ENCODE results near the gene HSPB9.
"Not testable (repeated sequence)": the region's sequence is repeated elsewhere in the genome, so short reads cannot be mapped to it uniquely, and the experiment has no call there.

HSPB9 gene

GRCh38 chr17:42120161-42120769 is 2.3 kb upstream of the HSPB9 start:
- DNase-seq = no peak

- DNase-seq = peak; percentile 81
These were observed 1.5 kb upstream of the HSPB9 start, which contains the start of gene KAT2A for GRCh38 chr17:42120770-42121769. Gene KAT2A (minus strand): TSS chr17:42121367. CDS start chr17:42121304, 63 bp downstream.

GRCh38 chr17:42124256-42124655 is 1.7 kb downstream of the HSPB9 start:
- no peak for DNase-seq

GRCh38 chr17:42125565-42125964 is 3.0 kb downstream of the HSPB9 start:
- no peak for DNase-seq

GRCh38 chr17:42126836-42127235 is 4.2 kb downstream of the HSPB9 start:
- DNase-seq = no peak

- DNase-seq = no peak
These were observed 4.8 kb downstream of the HSPB9 start for GRCh38 chr17:42127414-42127813.

- no peak for DNase-seq
These were observed 6.7 kb downstream of the HSPB9 start for GRCh38 chr17:42129109-42129837.

GRCh38 chr17:42130310-42130936 is 7.8 kb downstream of the HSPB9 start:
- no peak for DNase-seq

GRCh38 chr17:42131232-42131631 is 8.6 kb downstream of the HSPB9 start:
- no peak for DNase-seq

- DNase-seq = no peak
These were observed 9.4 kb downstream of the HSPB9 start for GRCh38 chr17:42131981-42132432.

GRCh38 chr17:42132941-42133340 is 10.3 kb downstream of the HSPB9 start:
- peak; percentile 36 for DNase-seq

- peak; percentile 21 for DNase-seq
These were observed 10.9 kb downstream of the HSPB9 start for GRCh38 chr17:42133461-42134041.

GRCh38 chr17:42135151-42135550 is 12.5 kb downstream of the HSPB9 start:
- no peak for DNase-seq

GRCh38 chr17:42135664-42136653 is 13.4 kb downstream of the HSPB9 start:
- no peak for DNase-seq

- DNase-seq = no peak
These were observed 14.0 kb downstream of the HSPB9 start for GRCh38 chr17:42136654-42137051.

GRCh38 chr17:42138749-42139492 is 16.3 kb downstream of the HSPB9 start:
- DNase-seq = no peak

- not testable (repeated sequence) for DNase-seq
These were observed 18.1 kb downstream of the HSPB9 start for GRCh38 chr17:42140690-42141089.

GRCh38 chr17:42141382-42141781 is 18.8 kb downstream of the HSPB9 start:
- DNase-seq = no peak

GRCh38 chr17:42142371-42142896 is 19.8 kb downstream of the HSPB9 start:
- no peak for DNase-seq

- not testable (repeated sequence) for DNase-seq
These were observed 20.5 kb downstream of the HSPB9 start for GRCh38 chr17:42143138-42143537.

Measured in activated naive CD4-positive, alpha-beta T cell treated with Interleukin-2 at 50 U/mL for 16 hours (primary cell).